CD4-positive, CD25-positive, alpha-beta regulatory T cell (primary cell): ENCODE data around the gene OSBPL8. TPM values are rescaled to one million over a fixed set of nuclear protein-coding genes. Genes with fewer than 3 reads are reported as not detected.

Experiments
- ATAC-seq, 2 donors: fragments of 150-1000 bp; cut with Tn5 transposase; one replicate each; pipeline ENCODE4 v1.10.0; 2021; ENCODE audit warnings: low read depth in 2 of 2, moderate number of reproducible peaks in 2 of 2, moderate library complexity in 1 of 2
- DNase-seq, 3 donors: peaks; one replicate each; pipeline versions ENCODE4 v3.0.0 to v3.0.0-alpha.2; 2012 to 2022; ENCODE audit warnings: mixed read lengths in 1 of 3
- H3K27ac ChIP-seq: one replicate; pipeline ENCODE4 v1.7.0; 2013; ENCODE audit warnings: mild to moderate bottlenecking, low read length; ENCODE audit not compliant: insufficient read depth, poor library complexity, severe bottlenecking
- H3K27me3 ChIP-seq: one replicate; pipeline ENCODE4 v1.7.0; 2013; ENCODE audit warnings: low read length; ENCODE audit not compliant: control insufficient read depth, insufficient read depth
- H3K36me3 ChIP-seq: one replicate; pipeline ENCODE4 v1.7.0; 2013; ENCODE audit warnings: mild to moderate bottlenecking, low read length, moderate library complexity; ENCODE audit not compliant: control insufficient read depth, insufficient read depth
- H3K4me1 ChIP-seq: 2 replicates; pipeline ENCODE4 v1.7.0; 2013; ENCODE audit warnings: mild to moderate bottlenecking, low read length; ENCODE audit not compliant: insufficient read depth, control insufficient read depth, poor library complexity, severe bottlenecking
- H3K4me3 ChIP-seq: one replicate; pipeline ENCODE4 v1.7.0; 2013; ENCODE audit warnings: low read depth, mild to moderate bottlenecking, low read length, moderate library complexity
- H3K9me3 ChIP-seq, 2 experiments: 1 replicate in 1 of 2; 2 replicates in 1 of 2; pipeline ENCODE4 v1.7.0; 2013; ENCODE audit warnings: low read length in 2 of 2, mild to moderate bottlenecking in 1 of 2, moderate library complexity in 1 of 2; ENCODE audit not compliant: control insufficient read depth in 2 of 2
- H3K27ac Mint-ChIP-seq, 3 donors: one replicate each; pipeline ENCODE4 v1.8.0; 2020 to 2022; ENCODE audit warnings: mild to moderate bottlenecking in 3 of 3, mixed read lengths in 3 of 3, moderate library complexity in 2 of 3
- H3K27me3 Mint-ChIP-seq: one replicate; pipeline ENCODE4 v1.8.0; 2022; ENCODE audit warnings: mild to moderate bottlenecking, mixed read lengths
- H3K36me3 Mint-ChIP-seq: one replicate; pipeline ENCODE4 v1.8.0; 2020; ENCODE audit warnings: mixed read lengths
- H3K4me1 Mint-ChIP-seq, 4 donors: one replicate each; pipeline ENCODE4 v1.8.0; 2020 to 2022; ENCODE audit warnings: mixed read lengths in 4 of 4, mild to moderate bottlenecking in 1 of 4
- H3K4me3 Mint-ChIP-seq, 4 donors: one replicate each; pipeline ENCODE4 v1.8.0; 2020 to 2022; ENCODE audit warnings: mild to moderate bottlenecking in 4 of 4, mixed read lengths in 4 of 4, moderate library complexity in 3 of 4
- H3K9me3 Mint-ChIP-seq, 7 donors: one replicate each; pipeline ENCODE4 v1.8.0; 2020 to 2022; ENCODE audit warnings: mixed read lengths in 7 of 7, mild to moderate bottlenecking in 3 of 7, moderate library complexity in 2 of 7
- polyA plus RNA-seq, 4 donors: library from polyadenylated mRNA; unstranded; fragments of 300-500 nt; fragmentation: Illumina TruSeq; gene quantifications; one replicate each; pipeline ENCODE4 v1.2.3, GENCODE V29; 2021
- total RNA-seq: library from RNA; stranded (reverse); gene quantifications from one replicate; pipeline ENCODE4 v1.2.3, GENCODE V29; 2022

OSBPL8 gene
- total and polyA plus RNA-seq, 5 donors from 2014 or later = 129 to 195 (median 172) TPM

- no peak for DNase-seq
- Histone ChIP-seq H3K36me3 (no peaks in the 10 kb centered on the region), H3K27me3 (peaks cover 3% of the 10 kb centered on the region), H3K27ac (no peak overlapping the region), H3K4me3 (no peak overlapping the region), H3K9me3 (no peaks in the 10 kb centered on the region), H3K4me1 (no peaks in the 10 kb centered on the region)
- Mint-ChIP-seq H3K4me3 (no peak overlapping the region), H3K36me3 (no peaks in the 10 kb centered on the region), H3K4me1 (no peaks in the 10 kb centered on the region), H3K27ac (no peak overlapping the region), H3K27me3 (peaks cover 22% of the 10 kb centered on the region), H3K9me3 (peaks cover 0 to 2% (median 0%) of the 10 kb centered on the region in 7 donors)
- no peak for ATAC-seq
These were observed 243.1 kb downstream of the OSBPL8 start for GRCh38 chr12:76316468-76316867.

- Histone ChIP-seq H3K27ac (no peak overlapping the region), H3K36me3 (no peaks in the 10 kb centered on the region), H3K4me1 (no peaks in the 10 kb centered on the region), H3K27me3 (no peaks in the 10 kb centered on the region), H3K4me3 (no peak overlapping the region), H3K9me3 (no peaks in the 10 kb centered on the region)
- Mint-ChIP-seq H3K27me3 (peaks cover 31% of the 10 kb centered on the region), H3K4me3 (no peak overlapping the region), H3K27ac (no peak overlapping the region), H3K36me3 (no peaks in the 10 kb centered on the region), H3K4me1 (no peaks in the 10 kb centered on the region), H3K9me3 (peaks cover 0 to 2% (median 0%) of the 10 kb centered on the region in 7 donors)
- ATAC-seq (no peak), DNase-seq (no peak)
These were observed 246.3 kb downstream of the OSBPL8 start for GRCh38 chr12:76313299-76313698.

- no peak overlapping the region for H3K4me3 Mint-ChIP-seq
- Histone ChIP-seq H3K27ac (no peak overlapping the region), H3K9me3 (no peaks in the 10 kb centered on the region), H3K27me3 (no peaks in the 10 kb centered on the region), H3K4me1 (no peaks in the 10 kb centered on the region), H3K4me3 (no peak overlapping the region), H3K36me3 (no peaks in the 10 kb centered on the region)
- DNase-seq (no peak), ATAC-seq (no peak)
- no peaks in the 10 kb centered on the region for H3K36me3 Mint-ChIP-seq
- H3K9me3 Mint-ChIP-seq = peaks cover 0 to 2% (median 0%) of the 10 kb centered on the region in 7 donors
- H3K4me1 Mint-ChIP-seq = no peaks in the 10 kb centered on the region
- peaks cover 26% of the 10 kb centered on the region for H3K27me3 Mint-ChIP-seq
- H3K27ac Mint-ChIP-seq = no peak overlapping the region
These were observed 247.3 kb downstream of the OSBPL8 start for GRCh38 chr12:76312315-76312714.

- no peaks in the 10 kb centered on the region for H3K4me1 ChIP-seq
- peaks cover 0 to 2% (median 0%) of the 10 kb centered on the region in 7 donors for H3K9me3 Mint-ChIP-seq
These were observed 247.8 kb downstream of the OSBPL8 start for GRCh38 chr12:76311796-76312195.

DNA sequence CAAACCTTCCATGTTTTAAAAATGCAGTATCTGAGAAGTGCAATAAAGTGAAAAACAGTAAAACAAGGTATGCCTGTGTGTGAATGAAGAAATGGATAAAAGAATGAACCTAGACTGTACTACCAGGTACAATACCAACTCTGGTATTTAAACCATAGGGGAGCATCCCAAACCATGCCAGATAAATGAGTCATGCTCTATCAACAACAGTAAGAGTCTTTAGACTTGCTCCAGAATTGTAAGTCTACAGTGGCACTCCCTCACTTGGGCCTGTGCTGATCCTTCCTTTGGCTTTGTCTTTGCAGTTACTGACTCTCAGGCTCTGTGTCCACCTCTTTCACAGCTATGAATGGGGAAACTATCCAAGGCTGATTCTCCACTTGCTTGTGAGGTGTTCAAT lies 249.5 kb downstream of the OSBPL8 start:
- H3K4me1 Mint-ChIP-seq = no peaks in the 10 kb centered on the region
- no peak overlapping the region for H3K4me3 Mint-ChIP-seq
- Histone ChIP-seq H3K9me3 (no peaks in the 10 kb centered on the region), H3K27me3 (no peaks in the 10 kb centered on the region), H3K36me3 (no peaks in the 10 kb centered on the region), H3K27ac (no peak overlapping the region), H3K4me1 (no peaks in the 10 kb centered on the region), H3K4me3 (no peak overlapping the region)
- no peak for DNase-seq
- no peak for ATAC-seq
- peaks cover 18% of the 10 kb centered on the region for H3K27me3 Mint-ChIP-seq
- H3K36me3 Mint-ChIP-seq = no peaks in the 10 kb centered on the region
- no peaks in the 10 kb centered on the region for H3K9me3 Mint-ChIP-seq
- H3K27ac Mint-ChIP-seq = no peak overlapping the region

More at GRCh38 chr12:76311796-76312195, 247.8 kb downstream of the OSBPL8 start:
- Mint-ChIP-seq H3K36me3 (no peaks in the 10 kb centered on the region), H3K27me3 (peaks cover 26% of the 10 kb centered on the region), H3K27ac (no peak overlapping the region), H3K4me1 (no peaks in the 10 kb centered on the region), H3K4me3 (no peak overlapping the region)
- H3K36me3 ChIP-seq = no peaks in the 10 kb centered on the region
- no peaks in the 10 kb centered on the region for H3K9me3 ChIP-seq
- no peaks in the 10 kb centered on the region for H3K27me3 ChIP-seq
- H3K4me3 ChIP-seq = no peak overlapping the region
- DNase-seq (no peak), ATAC-seq (no peak)
- no peak overlapping the region for H3K27ac ChIP-seq

- Histone ChIP-seq H3K36me3 (no peaks in the 10 kb centered on the region), H3K4me1 (no peaks in the 10 kb centered on the region), H3K27me3 (no peaks in the 10 kb centered on the region), H3K27ac (no peak overlapping the region), H3K9me3 (no peaks in the 10 kb centered on the region), H3K4me3 (no peak overlapping the region)
- H3K9me3 Mint-ChIP-seq = no peaks in the 10 kb centered on the region
- DNase-seq (no peak), ATAC-seq (no peak)
- H3K4me1 Mint-ChIP-seq = no peaks in the 10 kb centered on the region
- H3K4me3 Mint-ChIP-seq = no peak overlapping the region
- no peaks in the 10 kb centered on the region for H3K36me3 Mint-ChIP-seq
- no peak overlapping the region for H3K27ac Mint-ChIP-seq
- peaks cover 18% of the 10 kb centered on the region for H3K27me3 Mint-ChIP-seq
These were observed 250.7 kb downstream of the OSBPL8 start for GRCh38 chr12:76308866-76309265.

DNA sequence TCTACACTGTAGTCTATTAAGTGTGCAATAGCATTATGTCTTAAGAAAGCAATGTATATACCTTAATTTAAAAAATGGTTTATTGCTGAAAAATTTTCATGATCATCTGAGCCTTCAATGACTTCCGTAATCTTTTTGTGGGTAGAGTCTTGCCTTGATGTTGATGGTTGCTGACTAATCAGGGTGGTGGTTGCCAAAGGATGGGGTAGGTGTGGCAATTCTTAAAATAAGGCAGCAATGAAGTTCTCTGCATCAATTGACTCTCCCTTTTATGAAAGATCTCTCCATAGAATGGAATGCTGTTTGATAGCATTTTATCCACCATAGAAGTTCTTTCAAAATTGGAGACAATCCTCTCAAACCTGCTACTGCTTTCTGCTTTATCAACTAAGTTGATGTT lies 252.5 kb downstream of the OSBPL8 start:
- Mint-ChIP-seq H3K27me3 (peaks cover 18% of the 10 kb centered on the region), H3K9me3 (no peaks in the 10 kb centered on the region), H3K27ac (no peak overlapping the region), H3K36me3 (no peaks in the 10 kb centered on the region), H3K4me1 (no peaks in the 10 kb centered on the region), H3K4me3 (no peak overlapping the region)
- Histone ChIP-seq H3K27me3 (no peaks in the 10 kb centered on the region), H3K4me3 (no peak overlapping the region), H3K9me3 (no peaks in the 10 kb centered on the region), H3K27ac (no peak overlapping the region), H3K36me3 (no peaks in the 10 kb centered on the region), H3K4me1 (no peaks in the 10 kb centered on the region)
- DNase-seq (no peak), ATAC-seq (no peak)

DNA sequence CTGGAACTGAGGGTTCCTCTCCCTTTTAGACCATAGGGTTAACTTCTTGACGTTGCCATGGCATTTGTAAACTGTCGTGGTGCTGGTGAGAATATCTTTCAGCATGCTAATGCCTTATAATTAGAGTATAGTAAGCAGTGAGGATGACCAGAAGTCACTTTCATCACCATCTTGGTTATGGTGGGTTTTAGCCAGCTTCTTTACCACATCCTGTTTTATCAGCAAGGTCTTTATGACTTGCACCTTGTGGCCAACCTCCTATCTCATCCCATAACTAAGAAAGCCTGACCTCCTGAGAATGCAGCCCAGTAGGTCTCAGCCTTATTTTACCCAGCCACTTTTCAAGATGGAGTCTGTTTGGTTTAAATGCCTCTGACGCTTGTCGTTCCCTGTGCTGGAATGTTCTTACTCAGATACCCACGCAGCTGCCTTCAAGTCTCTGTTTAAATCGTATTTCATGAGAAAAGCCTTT lies 255.5 kb downstream of the OSBPL8 start:
- no peak overlapping the region for H3K4me3 ChIP-seq
- H3K27ac Mint-ChIP-seq = no peak overlapping the region
- H3K4me3 Mint-ChIP-seq = no peak overlapping the region
- no peaks in the 10 kb centered on the region for H3K36me3 ChIP-seq
- ATAC-seq (no peak), DNase-seq (no peak)
- H3K4me1 Mint-ChIP-seq = no peaks in the 10 kb centered on the region
- H3K9me3 Mint-ChIP-seq = peaks cover 0 to 2% (median 0%) of the 10 kb centered on the region in 7 donors
- no peak overlapping the region for H3K27ac ChIP-seq
- H3K4me1 ChIP-seq = no peaks in the 10 kb centered on the region
- H3K27me3 Mint-ChIP-seq = peaks cover 4% of the 10 kb centered on the region
- H3K27me3 ChIP-seq = no peaks in the 10 kb centered on the region
- no peaks in the 10 kb centered on the region for H3K36me3 Mint-ChIP-seq
- H3K9me3 ChIP-seq = no peaks in the 10 kb centered on the region
